GM12878 (cell line): Measurements from ENCODE around the gene MBOAT1.

ENCODE experiments used
- CBFB ChIP-seq: IDR thresholded peaks from 2 replicates; pipeline ENCODE4 v1.6.1; 2016; ENCODE audit warnings: antibody characterized with exemption, low read depth
- ESRRA ChIP-seq: IDR thresholded peaks from 2 replicates; pipeline ENCODE4 v1.6.1; 2012; ENCODE audit warnings: mild to moderate bottlenecking, low read length, improper control_type of control experiment
- EZH2 ChIP-seq: IDR thresholded peaks from 2 replicates; pipeline ENCODE4 v1.6.1; 2012; ENCODE audit warnings: low read depth, mild to moderate bottlenecking, control low read depth, inconsistent platforms, low read length, borderline replicate concordance; ENCODE audit not compliant: control insufficient read depth
- HSF1 ChIP-seq: fragments of 150-350 bp; IDR thresholded peaks from 2 replicates; pipeline ENCODE4 v1.6.1; 2014; ENCODE audit warnings: mild to moderate bottlenecking, low read depth, low read length
- MLLT1 ChIP-seq: fragments of 450-650 bp; IDR thresholded peaks from 2 replicates; pipeline ENCODE4 v1.6.1; 2016; ENCODE audit warnings: mild to moderate bottlenecking
- MYC ChIP-seq: IDR thresholded peaks from 2 replicates; pipeline ENCODE4 v1.6.1; 2011; ENCODE audit warnings: mild to moderate bottlenecking, low read length, moderate library complexity, inconsistent platforms; ENCODE audit not compliant: insufficient read depth, insufficient replicate concordance, insufficient read length, severe bottlenecking
- POLR2A ChIP-seq: IDR thresholded peaks from 2 replicates; pipeline ENCODE4 v1.6.1; 2011; ENCODE audit warnings: low read depth, mild to moderate bottlenecking, low read length
- POLR2AphosphoS2 ChIP-seq: IDR thresholded peaks from 2 replicates; pipeline ENCODE4 v1.6.1; 2011; ENCODE audit warnings: low read depth, mild to moderate bottlenecking, low read length, improper control_type of control experiment, moderate library complexity
- SKIL ChIP-seq: fragments of 450-650 bp; IDR thresholded peaks from 2 replicates; pipeline ENCODE4 v1.6.1; 2017; ENCODE audit warnings: mild to moderate bottlenecking, low read depth, inconsistent platforms; ENCODE audit not compliant: poor library complexity, severe bottlenecking
- USF2 ChIP-seq: IDR thresholded peaks from 2 replicates; pipeline ENCODE4 v1.6.1; 2011; ENCODE audit warnings: low read depth, low read length, improper control_type of control experiment, borderline replicate concordance
- YY1 ChIP-seq: IDR thresholded peaks from 2 replicates; pipeline ENCODE4 v1.6.1; 2011; ENCODE audit warnings: low read depth, mild to moderate bottlenecking, low read length
- ZNF274 ChIP-seq: IDR thresholded peaks from one replicate; pipeline ENCODE4 v1.8.0; 2011; ENCODE audit not compliant: insufficient read length, insufficient read depth
- TF ChIP-seq, protein P1 (sequence below), 3 experiments: IDR thresholded peaks in 2 of 3; conservative IDR thresholded peaks in 1 of 3; 2 replicates each; pipeline ENCODE4 v1.5.1; 2011; ENCODE audit warnings: low read depth in 3 of 3, low read length in 3 of 3, mild to moderate bottlenecking in 3 of 3, control low read depth in 2 of 3, moderate library complexity in 2 of 3, inconsistent platforms in 1 of 3, mixed read lengths in 1 of 3; ENCODE audit not compliant: control insufficient read depth in 2 of 3, insufficient read depth in 1 of 3; ENCODE audit errors: extremely low read depth in 1 of 3
- TF ChIP-seq, protein P2 (sequence below): fragments of 450-650 bp; IDR thresholded peaks from 2 replicates; pipeline ENCODE4 v1.6.1; 2014; ENCODE audit warnings: mild to moderate bottlenecking

DNA sequence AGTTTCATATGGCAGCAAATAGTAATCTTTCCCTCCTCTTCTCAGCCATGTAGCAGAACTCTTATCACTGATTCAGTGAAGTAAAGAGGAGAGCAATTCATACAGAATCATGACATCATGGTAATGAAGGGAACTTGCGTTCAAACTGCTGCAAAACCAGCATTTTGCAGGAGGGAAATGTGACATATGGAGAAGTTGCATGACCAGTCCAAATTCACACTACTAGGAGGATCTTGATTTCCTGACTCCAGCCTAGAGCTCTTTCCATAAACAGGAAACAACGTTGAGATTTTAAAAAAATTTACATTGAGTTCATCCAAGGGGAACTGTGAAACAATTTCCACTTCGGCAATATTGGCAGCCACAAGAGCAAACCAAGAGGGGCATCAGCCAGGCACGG is 63.8 kb downstream of the MBOAT1 start:
- TF ChIP-seq, protein P1, sequence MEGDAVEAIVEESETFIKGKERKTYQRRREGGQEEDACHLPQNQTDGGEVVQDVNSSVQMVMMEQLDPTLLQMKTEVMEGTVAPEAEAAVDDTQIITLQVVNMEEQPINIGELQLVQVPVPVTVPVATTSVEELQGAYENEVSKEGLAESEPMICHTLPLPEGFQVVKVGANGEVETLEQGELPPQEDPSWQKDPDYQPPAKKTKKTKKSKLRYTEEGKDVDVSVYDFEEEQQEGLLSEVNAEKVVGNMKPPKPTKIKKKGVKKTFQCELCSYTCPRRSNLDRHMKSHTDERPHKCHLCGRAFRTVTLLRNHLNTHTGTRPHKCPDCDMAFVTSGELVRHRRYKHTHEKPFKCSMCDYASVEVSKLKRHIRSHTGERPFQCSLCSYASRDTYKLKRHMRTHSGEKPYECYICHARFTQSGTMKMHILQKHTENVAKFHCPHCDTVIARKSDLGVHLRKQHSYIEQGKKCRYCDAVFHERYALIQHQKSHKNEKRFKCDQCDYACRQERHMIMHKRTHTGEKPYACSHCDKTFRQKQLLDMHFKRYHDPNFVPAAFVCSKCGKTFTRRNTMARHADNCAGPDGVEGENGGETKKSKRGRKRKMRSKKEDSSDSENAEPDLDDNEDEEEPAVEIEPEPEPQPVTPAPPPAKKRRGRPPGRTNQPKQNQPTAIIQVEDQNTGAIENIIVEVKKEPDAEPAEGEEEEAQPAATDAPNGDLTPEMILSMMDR (IDR thresholded peaks at IDR 0.05 in 2 of 3, conservative IDR thresholded peaks at IDR 0.05 in 1 of 3; ENCODE audit: control insufficient read depth in 2 of 3, extremely low read depth in 1 of 3, insufficient read depth in 1 of 3, low read depth in 3 of 3, low read length in 3 of 3) = no peak
- no peak for TF ChIP-seq POLR2A
- TF ChIP-seq POLR2AphosphoS2 = no peak
- no peak for TF ChIP-seq USF2
- TF ChIP-seq ESRRA = no peak
- TF ChIP-seq, protein P2, sequence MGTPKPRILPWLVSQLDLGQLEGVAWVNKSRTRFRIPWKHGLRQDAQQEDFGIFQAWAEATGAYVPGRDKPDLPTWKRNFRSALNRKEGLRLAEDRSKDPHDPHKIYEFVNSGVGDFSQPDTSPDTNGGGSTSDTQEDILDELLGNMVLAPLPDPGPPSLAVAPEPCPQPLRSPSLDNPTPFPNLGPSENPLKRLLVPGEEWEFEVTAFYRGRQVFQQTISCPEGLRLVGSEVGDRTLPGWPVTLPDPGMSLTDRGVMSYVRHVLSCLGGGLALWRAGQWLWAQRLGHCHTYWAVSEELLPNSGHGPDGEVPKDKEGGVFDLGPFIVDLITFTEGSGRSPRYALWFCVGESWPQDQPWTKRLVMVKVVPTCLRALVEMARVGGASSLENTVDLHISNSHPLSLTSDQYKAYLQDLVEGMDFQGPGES = no peak
- TF ChIP-seq HSF1 = no peak
- no peak for TF ChIP-seq YY1
- no peak for TF ChIP-seq SKIL
- no peak for TF ChIP-seq ZNF274
- TF ChIP-seq CBFB = no peak
- no peak for TF ChIP-seq EZH2
- no peak for TF ChIP-seq MYC
- no peak for TF ChIP-seq MLLT1
